Measurements from ENCODE around the gene BLOC1S1. TPM values are rescaled to one million over a fixed set of nuclear protein-coding genes. Genes with fewer than 3 reads are reported as not detected.
"Not testable (repeated sequence)": the region's sequence is repeated elsewhere in the genome, so short reads cannot be mapped to it uniquely, and the experiment has no call there.

The BLOC1S1 gene
- total RNA-seq, 4 donors from 2014 or later = 255 to 434 (median 300) TPM

DNA sequence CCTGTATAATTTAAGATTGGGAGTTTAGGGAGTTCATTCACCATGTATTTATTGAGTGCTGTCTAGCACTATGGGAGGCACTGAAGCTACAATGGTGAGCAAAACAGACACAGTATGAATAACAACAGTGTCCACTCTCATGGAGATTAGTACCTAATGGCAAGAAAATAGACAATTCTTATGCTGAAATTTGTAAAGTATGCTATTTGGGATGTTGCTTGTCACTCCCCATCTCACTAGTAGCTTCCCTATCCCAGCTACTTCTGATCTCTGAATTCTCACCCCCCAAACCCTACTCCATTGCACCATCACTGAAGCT lies 31.0 kb downstream of the BLOC1S1 start:
- H3K4me1 ChIP-seq = peaks cover 7 to 15% of the 10 kb centered on the region in 2 donors
- intact Hi-C loops (cut with DNase I; ENCODE audit: low total_unique reads) = no loop called here
- peaks cover 0 to 8% of the 10 kb centered on the region in 2 donors for H3K36me3 ChIP-seq
- TF ChIP-seq, protein P1, sequence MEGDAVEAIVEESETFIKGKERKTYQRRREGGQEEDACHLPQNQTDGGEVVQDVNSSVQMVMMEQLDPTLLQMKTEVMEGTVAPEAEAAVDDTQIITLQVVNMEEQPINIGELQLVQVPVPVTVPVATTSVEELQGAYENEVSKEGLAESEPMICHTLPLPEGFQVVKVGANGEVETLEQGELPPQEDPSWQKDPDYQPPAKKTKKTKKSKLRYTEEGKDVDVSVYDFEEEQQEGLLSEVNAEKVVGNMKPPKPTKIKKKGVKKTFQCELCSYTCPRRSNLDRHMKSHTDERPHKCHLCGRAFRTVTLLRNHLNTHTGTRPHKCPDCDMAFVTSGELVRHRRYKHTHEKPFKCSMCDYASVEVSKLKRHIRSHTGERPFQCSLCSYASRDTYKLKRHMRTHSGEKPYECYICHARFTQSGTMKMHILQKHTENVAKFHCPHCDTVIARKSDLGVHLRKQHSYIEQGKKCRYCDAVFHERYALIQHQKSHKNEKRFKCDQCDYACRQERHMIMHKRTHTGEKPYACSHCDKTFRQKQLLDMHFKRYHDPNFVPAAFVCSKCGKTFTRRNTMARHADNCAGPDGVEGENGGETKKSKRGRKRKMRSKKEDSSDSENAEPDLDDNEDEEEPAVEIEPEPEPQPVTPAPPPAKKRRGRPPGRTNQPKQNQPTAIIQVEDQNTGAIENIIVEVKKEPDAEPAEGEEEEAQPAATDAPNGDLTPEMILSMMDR (IDR thresholded peaks at IDR 0.05 in 4 of 5, conservative IDR thresholded peaks at IDR 0.05 in 1 of 5) = no peak
- TF ChIP-seq POLR2A (IDR thresholded peaks at IDR 0.05) = no peak
- in situ Hi-C loops (cut with MboI; ENCODE audit: low sequenced_read_pairs in 4 of 4) = no loop called here
- no peak for ATAC-seq
- DNase-seq = no peak
- peaks cover 0 to 4% (median 0%) of the 10 kb centered on the region in 3 donors for H3K27me3 ChIP-seq
- H3K27ac ChIP-seq = no peak overlapping the region
- H3K4me3 ChIP-seq = no peak overlapping the region
- H3K9me3 ChIP-seq = no peaks in the 10 kb centered on the region

DNA sequence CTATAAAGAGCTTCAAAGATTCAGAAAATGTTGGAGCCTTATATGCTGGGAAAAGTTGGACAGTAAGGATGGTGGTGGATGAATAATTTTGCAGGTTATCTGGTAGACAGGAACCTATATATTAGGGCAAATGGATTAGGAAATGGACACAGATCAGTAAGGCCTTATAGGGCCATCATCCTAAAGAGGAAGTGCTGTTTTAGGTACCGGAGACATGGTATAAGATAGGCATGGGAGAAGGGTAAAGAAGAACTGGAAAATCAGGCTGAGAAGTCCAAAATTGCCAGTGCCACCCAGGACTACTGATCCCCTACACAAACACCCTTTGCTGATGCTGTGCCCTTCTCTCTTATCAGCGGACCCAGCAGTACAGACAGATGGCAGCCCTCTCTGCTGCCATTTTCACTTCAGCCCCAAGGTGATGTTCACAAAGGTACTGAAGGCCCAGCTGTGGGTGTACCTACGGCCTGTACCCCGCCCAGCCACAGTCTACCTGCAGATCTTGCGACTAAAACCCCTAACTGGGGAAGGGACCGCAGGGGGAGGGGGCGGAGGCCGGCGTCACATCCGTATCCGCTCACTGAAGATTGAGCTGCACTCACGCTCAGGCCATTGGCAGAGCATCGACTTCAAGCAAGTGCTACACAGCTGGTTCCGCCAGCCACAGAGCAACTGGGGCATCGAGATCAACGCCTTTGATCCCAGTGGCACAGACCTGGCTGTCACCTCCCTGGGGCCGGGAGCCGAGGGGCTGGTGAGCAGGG lies 32.6 kb downstream of the BLOC1S1 start:
- Histone ChIP-seq H3K27ac (no peak overlapping the region), H3K4me3 (no peak overlapping the region), H3K27me3 (peaks cover 0 to 4% (median 0%) of the 10 kb centered on the region in 3 donors), H3K9me3 (no peaks in the 10 kb centered on the region), H3K36me3 (peaks cover 0 to 24% of the 10 kb centered on the region in 2 donors), H3K4me1 (peaks cover 7 to 14% of the 10 kb centered on the region in 2 donors)
- ATAC-seq (no peak), DNase-seq (no peak)
- in situ Hi-C loops (cut with MboI; ENCODE audit: low sequenced_read_pairs in 4 of 4) (no loop called here), intact Hi-C loops (cut with DNase I; ENCODE audit: low total_unique reads) (no loop called here)
- TF ChIP-seq, protein P1 (IDR thresholded peaks at IDR 0.05 in 4 of 5, conservative IDR thresholded peaks at IDR 0.05 in 1 of 5) = no peak
- TF ChIP-seq POLR2A (IDR thresholded peaks at IDR 0.05) = no peak

DNA sequence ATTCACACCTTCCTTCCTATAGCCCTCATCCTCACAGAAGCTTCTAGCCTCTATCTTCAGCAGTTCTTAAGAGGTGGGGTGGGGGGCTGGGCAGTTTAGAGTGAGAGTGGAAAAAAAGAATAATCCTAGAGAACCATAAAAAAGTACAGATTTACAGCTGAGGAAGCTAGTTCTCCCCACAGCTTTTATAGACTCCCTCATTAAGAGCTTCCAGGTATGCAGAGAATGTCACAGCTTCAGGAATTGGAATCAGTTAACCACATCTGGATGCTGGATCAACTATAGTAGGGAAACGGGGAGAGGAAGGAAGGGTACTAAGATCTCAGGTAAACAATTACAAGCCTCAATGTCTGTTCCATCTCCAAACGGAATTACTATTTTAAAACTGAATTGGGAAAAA lies 39.4 kb downstream of the BLOC1S1 start:
- H3K4me1 ChIP-seq = no peaks in the 10 kb centered on the region
- ATAC-seq (no peak), DNase-seq (no peak)
- intact Hi-C loops (cut with DNase I; ENCODE audit: low total_unique reads) = no loop called here
- TF ChIP-seq POLR2A (IDR thresholded peaks at IDR 0.05) = no peak
- TF ChIP-seq, protein P1 (IDR thresholded peaks at IDR 0.05 in 4 of 5, conservative IDR thresholded peaks at IDR 0.05 in 1 of 5) = no peak
- no peaks in the 10 kb centered on the region for H3K27me3 ChIP-seq
- peaks cover 2 to 73% of the 10 kb centered on the region in 2 donors for H3K36me3 ChIP-seq
- no peak overlapping the region for H3K27ac ChIP-seq
- H3K4me3 ChIP-seq = no peak overlapping the region
- in situ Hi-C loops (cut with MboI; ENCODE audit: low sequenced_read_pairs in 4 of 4) = no loop called here
- no peaks in the 10 kb centered on the region for H3K9me3 ChIP-seq

DNA sequence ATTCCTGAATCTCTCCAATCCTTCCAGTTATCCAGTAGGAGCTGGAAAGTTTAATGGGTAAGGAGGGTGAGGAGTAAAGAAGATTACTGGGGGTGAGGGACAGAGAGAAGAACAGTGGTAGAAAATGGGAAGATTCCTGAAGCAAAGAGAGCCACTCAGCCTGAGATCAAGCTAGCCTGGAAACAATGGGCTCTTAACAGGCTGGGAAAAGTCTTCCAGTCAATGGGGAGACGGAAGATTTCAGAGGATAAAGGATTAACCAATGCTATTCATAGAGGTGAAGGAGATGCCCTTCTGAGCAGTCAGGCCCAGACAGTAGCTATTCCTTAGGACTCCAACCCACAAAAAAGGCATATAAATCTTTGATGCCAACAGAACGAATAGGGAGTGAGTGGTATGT lies 41.9 kb downstream of the BLOC1S1 start:
- Histone ChIP-seq H3K36me3 (peaks cover 2 to 64% of the 10 kb centered on the region in 2 donors), H3K27ac (no peak overlapping the region), H3K4me3 (no peak overlapping the region), H3K27me3 (no peaks in the 10 kb centered on the region), H3K9me3 (no peaks in the 10 kb centered on the region), H3K4me1 (no peaks in the 10 kb centered on the region)
- in situ Hi-C loops (cut with MboI; ENCODE audit: low sequenced_read_pairs in 4 of 4) = no loop called here
- intact Hi-C loops (cut with DNase I; ENCODE audit: low total_unique reads) = no loop called here
- DNase-seq (no peak), ATAC-seq (no peak)
- TF ChIP-seq POLR2A (IDR thresholded peaks at IDR 0.05) = no peak
- TF ChIP-seq, protein P1 (IDR thresholded peaks at IDR 0.05 in 4 of 5, conservative IDR thresholded peaks at IDR 0.05 in 1 of 5) = no peak

DNA sequence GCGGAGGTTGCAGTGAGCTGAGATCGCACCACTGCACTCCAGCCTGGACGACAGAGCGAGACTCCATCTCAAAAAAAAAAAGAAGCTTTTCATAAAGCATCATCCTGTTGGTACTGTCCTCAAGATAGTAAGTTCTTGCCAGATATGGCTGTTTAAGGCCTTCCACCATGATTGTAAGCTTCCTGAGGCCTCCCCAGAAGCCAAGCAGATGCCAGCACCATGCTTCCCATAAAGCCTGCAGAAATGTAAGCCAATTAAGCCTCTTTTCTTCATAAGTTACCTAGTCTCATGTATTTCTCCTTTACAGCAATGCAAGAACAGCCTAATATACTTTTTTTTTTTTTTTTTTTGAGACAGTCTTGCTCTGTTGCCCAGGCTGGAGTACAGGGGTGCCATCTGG lies 42.7 kb downstream of the BLOC1S1 start:
- H3K36me3 ChIP-seq = peaks cover 2 to 57% of the 10 kb centered on the region in 2 donors
- in situ Hi-C loops (cut with MboI; ENCODE audit: low sequenced_read_pairs in 4 of 4); H3K4me3 ChIP-seq; H3K27ac ChIP-seq; H3K27me3 ChIP-seq; DNase-seq; H3K9me3 ChIP-seq; H3K4me1 ChIP-seq; intact Hi-C loops (cut with DNase I; ENCODE audit: low total_unique reads); ATAC-seq: not testable (repeated sequence)

Data from gastrocnemius medialis (tissue), 4 donors.